ENCODE data around the gene NFATC1.
"Not testable (repeated sequence)": the region's sequence is repeated elsewhere in the genome, so short reads cannot be mapped to it uniquely, and the experiment has no call there.

Gene NFATC1

DNA sequence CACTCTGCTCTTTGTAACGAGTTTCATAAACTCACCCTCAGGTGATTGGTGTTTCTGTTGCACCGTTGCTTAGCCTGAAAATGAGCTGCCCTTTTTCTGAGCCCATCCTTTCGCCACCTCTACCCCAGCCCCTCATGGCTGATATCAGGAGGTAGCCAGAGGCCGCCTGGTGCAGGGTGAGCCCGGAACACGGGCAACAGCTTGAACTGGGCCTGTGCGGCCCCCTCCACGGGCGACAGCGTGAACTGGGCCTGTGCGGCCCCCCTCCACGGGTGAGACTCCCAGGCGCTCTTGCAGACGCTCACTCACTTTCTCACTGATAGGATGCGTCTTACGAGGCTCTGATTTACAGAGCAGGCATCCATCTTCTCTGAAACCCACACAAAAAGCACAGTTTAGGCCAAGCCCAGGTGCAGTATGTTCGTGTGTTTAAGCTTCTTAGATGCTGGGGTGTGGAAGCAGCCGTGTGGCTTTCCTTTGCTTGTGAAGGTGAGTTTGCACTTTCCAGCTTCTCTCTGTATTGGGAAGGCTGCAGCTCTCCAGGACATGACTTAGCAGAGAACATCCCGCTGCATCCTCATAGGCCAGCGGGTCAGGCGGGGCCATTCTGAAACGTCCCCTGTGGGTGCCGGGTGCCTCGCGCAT is 83.5 kb downstream of the NFATC1 start:
- DNase-seq, result no peak

DNA sequence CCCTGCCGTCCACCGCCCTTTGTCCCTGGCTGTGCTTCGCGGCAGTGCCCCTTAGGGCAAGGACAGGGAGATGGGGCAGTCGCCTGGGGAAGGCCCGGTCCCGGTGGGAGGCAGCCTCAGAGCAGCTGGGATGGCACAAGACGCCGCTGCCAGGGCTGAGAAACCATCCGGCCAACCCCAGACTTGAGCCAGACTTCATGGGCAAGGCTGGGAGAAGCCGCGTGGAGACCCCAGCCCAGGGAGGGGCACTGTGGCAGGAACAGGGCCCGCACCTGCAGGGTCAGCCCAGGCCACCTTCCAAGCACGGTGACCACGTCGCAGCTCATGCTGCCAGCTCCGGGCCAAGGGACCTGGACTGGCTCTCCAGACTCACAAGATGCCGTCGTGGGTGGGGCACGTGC is 84.0 kb downstream of the NFATC1 start:
- DNase-seq, result no peak

DNA sequence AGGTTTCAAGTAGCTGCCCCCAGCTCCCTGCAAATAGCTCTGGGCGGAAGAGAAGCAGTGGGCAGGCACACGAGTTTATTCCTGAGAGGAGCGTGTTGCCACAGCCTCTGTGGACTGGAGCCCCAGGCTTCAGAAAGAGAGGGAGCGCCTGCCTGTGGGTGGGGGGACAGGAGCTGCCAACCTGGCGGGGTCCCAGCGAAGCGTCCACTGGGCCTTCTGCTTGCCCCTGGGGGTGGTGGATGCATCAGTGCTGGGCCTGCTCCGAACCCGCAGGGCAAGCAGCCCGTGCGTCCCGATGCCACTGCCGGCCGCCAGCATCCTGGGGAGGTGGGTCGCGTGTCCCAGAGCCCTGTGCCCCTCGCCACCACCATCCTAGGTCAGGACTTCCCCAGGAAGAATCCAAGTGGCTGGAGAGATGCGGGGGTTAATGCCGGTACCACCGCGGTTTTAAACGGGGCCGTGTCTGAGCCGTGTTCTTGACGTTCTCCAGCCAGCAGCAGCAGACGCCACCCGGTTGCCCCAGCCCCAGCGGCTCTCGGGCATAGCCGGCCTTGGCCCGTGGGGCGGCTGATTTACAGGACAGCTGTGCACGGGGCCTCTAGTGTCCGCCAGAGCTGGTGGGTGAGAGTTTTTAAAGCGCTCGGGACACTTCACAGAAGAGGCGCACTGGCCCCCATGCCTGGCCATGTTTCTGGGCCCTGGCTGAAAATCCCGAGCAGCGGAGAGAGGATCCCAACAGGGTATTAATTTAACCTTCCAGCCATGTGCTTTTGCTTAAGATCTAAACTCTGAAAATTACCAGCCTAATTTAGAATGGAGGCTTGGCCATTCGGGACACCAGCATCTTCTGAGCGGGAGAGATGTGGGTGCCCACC is 84.7 kb downstream of the NFATC1 start:
- no peak for DNase-seq

DNA sequence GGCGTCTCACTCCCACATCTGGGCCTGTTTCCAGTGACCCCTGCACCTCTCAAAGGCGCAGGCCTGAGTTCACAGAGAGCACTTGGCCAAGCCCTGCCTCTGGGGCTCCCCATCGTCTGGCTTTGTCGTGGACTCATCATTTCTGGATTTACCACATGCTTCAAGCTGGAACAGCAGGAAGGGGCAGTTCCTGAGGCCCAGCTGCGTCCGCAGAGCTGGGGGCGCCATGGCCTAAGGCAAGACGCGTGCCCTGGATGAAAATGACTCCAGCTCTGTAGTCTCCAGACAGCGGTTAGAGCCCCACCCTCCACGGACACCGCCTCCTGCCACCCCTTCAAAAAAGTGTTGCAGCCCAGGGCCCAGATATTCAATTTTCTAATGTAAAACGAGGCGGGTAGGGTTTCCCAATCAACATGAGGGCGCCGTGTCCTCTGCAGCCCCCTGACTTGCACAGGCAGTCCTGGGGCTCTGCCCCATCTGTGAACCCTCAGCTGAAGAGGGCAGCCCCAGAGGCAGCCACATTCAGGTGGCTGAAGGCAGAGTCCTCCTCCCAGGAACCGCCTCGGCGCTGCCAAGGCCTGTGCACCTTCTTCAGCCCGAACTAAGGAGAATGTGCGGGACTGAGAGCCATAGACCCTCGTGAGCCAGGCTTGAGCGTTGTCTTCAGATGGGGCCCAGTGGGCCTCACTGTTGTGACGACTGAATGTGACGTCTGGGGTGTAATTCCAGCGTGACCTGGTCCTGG is 85.5 kb downstream of the NFATC1 start:
- DNase-seq, result no peak

DNA sequence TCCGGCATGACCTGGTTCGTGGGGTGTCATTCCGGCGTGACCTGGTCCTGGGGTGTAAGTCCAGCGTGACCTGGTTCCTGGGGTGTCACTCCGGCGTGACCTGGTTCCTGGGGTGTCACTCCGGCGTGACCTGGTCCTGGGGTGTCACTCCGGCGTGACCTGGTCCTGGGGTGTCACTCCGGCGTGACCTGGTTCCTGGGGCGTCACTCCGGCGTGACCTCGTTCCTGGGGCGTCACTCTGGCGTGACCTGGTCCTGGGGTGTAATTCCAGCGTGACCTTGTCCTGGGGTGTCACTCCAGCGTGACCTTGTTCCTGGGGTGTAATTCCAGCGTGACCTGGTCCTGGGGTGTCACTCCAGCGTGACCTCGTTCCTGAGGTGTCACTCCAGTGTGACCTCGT is 87.7 kb downstream of the NFATC1 start:
- DNase-seq, result not testable (repeated sequence)

DNA sequence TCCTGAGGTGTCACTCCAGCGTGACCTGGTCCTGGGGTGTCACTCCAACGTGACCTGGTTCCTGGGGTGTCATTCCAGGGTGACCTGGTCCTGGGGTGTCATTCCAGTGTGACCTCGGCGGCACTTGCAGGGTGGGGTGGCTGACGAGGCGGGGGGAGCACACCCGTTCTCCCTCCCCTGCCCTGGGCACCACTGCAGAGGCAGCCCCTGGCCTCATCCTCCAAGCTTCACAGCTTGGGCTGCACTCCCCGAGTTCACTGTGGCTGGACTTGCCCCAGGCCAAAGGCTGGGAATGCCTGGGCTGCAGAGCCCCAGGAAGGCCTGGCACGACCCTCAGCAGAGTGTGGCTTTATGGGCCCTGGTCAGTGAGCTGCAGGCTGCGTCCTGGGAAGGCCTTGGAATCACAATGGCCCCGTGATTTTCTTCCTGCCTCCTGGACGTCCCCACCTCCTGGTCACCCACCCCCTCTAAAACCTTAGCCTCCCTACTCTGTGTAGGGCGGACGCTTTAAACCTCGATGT is 88.3 kb downstream of the NFATC1 start:
- DNase-seq, result no peak

DNA sequence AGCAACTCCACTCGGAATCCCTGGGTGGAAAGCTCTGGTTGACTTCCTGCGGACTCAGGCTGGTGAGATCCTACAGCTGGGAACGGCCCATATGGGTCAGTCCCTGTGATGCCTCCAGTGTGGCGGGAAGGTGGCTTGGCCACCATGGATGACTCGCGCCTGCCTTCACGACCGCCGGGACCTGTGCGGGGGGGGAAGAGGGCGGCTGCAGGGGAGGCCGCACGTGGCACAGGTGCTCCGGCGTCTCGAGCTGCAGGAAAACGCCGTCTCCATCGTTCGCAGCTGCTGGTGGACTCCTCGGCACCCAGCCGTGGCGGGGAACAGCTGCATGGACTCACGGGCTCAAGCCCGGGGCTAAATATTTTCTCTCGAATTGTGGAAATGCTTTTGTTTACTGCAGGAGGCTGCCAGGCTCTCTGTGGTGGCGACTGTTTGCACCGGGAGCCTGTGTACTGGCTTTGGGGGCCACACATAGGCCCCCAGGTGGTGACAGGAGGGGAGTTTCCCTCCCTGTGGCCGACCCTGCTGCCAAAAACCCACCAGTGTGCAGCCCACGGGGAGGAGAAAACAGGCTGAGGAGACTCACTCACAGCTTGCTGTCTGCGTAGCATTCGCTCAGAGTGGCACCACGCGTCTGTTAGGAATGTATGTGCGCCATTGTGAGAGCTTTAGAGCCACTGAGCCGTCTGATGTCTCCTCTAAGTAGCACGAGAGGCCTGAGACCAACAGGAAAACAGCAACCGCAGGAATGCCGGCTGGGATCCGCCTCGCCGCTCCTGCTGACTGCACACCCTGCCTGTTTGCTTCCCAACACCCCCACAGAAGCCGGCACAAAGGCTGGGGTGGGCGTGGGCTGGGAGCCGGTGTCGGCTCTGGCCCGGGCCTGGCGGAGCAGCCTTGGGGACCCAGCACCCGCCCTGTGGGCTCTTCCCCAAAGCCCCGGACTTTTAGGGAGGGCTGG is 89.2 kb downstream of the NFATC1 start:
- DNase-seq, result peak; percentile 49

DNA sequence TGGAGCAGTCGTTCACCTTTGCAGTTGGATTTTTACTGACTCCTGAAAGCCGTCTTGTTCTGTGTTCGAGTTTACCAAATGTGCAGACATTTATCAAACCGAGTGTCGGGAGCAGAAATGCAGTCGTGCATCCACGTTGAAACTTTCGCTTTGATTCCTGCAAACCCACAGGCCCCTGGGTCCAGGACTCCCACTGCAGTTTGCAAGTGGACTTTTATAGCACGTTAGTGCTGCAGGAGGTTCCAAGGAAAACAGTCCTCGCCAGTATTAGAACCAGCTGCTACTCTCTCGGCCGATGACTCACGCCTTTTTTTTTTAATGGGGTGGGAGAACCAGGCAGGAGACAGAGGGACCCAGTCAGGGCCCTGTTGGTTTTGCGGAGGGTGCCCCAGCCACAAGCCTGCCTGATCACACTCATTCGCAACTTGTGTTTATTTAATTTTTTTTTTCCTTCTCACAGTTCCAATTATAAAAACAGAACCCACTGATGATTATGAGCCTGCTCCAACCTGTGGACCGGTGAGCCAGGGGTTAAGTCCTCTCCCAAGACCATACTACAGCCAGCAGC is 90.1 kb downstream of the NFATC1 start:
- DNase-seq, result no peak

DNA sequence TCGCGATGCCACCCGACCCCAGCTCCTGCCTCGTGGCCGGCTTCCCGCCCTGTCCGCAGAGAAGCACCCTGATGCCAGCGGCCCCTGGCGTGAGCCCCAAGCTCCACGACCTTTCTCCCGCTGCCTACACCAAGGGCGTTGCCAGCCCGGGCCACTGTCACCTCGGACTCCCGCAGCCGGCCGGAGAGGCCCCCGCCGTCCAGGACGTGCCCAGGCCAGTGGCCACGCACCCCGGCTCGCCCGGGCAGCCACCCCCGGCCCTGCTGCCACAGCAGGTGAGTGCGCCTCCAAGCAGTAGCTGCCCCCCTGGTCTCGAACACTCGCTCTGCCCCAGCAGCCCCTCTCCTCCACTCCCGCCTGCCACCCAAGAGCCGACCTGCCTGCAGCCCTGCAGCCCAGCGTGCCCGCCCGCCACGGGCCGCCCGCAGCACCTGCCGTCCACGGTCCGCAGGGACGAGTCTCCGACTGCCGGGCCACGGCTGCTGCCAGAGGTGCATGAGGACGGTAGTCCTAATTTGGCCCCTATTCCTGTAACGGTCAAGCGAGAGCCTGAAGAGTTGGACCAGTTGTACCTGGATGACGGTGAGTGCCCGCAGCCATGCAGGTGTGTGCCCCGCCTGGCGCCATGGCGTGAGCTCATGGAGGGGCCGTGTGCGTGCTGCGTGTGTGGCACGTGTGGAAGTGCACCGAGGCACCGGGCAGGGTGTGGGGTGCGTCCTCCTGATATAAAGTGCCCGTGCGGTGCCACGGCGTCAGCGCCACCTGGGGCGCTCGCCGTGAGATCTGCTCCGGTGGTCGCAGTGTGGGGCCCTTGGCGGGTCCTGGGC is 90.8 kb downstream of the NFATC1 start:
- no peak for DNase-seq

DNA sequence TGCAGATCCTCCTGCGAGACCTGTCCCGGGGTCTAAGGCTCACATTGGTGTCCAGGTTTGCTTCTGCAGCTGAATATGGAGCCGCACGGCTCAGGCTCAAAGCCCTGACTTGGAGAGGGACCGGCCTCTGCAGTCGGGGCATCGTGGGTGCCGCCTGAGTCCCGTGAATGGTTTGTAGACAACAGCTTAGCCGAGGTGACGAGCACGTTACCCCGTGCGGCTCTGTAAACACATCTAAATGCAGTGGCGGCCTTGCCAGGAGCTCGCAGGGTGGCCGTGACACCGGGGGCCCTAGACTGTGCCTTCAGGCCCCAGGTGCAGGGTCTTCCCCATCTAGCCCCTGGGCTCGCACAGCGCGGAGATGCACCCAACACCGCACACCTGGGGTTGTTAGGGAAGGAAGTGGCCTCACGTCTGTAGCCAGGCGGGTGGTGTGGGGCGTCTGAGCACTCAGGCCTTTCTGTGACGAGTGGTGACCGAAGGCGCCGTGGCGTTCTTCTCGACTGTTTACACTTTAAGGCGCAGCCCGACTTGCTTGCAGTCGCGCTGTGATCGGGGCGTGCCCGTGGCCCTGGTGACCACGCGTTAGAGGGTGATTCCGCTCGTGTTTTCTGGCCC is 91.6 kb downstream of the NFATC1 start:
- no peak for DNase-seq

DNA sequence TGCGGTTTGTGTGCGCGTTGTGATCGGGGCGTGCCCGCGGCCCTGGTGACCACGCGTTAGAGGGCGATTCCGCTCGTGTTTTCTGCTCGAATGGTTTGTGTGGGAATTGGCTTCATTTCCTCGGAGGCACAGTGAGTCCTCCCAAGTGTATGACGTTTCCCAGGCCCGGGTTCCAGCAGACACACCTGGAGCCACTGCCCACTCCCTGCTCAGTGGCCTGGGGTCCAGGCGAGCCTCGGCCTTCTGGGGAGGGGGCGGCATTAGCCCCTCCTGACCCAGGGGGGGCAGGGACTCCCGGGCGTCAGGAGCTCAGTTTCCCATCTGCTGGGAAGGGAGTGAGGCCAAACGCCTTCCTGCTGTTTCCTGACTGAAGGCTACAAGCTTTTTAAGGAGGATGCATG is 92.1 kb downstream of the NFATC1 start:
- no peak for DNase-seq

DNA sequence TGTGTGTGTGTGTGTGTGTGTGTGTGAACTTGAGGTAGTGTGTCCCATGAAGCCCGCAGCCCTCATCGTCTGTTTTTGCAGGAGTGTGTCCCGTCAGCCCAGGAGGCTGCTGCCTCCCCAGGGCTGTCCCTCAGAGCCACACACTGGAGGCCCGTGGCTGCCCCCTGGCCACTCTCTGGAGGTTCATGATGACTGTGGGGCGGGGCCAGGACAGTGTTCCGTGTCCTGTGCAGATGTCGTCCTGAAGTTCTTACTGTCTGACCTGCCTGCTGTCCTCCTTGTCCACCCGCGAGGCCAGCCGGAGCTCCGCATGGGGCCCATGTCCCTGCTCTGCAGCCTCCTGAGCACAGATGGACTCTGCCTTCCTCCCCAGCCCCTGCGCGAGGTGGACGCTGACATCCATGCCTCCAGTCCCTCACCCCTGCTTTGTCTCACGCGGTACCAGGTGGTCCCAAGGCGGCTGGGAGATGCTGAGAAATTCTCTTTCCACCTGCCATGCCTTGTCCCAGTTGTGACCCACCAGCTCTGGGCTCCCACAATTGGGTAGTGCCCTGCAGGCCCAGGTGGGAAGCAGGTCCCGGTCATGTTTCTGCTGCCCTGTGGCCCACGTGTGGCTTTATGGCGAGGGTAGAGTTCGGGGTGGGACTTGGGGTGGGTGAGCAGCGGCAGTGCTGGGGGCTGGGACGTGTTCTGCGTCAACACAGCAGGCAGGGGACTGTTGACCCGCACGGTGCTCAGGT is 92.8 kb downstream of the NFATC1 start:
- no peak for DNase-seq

DNA sequence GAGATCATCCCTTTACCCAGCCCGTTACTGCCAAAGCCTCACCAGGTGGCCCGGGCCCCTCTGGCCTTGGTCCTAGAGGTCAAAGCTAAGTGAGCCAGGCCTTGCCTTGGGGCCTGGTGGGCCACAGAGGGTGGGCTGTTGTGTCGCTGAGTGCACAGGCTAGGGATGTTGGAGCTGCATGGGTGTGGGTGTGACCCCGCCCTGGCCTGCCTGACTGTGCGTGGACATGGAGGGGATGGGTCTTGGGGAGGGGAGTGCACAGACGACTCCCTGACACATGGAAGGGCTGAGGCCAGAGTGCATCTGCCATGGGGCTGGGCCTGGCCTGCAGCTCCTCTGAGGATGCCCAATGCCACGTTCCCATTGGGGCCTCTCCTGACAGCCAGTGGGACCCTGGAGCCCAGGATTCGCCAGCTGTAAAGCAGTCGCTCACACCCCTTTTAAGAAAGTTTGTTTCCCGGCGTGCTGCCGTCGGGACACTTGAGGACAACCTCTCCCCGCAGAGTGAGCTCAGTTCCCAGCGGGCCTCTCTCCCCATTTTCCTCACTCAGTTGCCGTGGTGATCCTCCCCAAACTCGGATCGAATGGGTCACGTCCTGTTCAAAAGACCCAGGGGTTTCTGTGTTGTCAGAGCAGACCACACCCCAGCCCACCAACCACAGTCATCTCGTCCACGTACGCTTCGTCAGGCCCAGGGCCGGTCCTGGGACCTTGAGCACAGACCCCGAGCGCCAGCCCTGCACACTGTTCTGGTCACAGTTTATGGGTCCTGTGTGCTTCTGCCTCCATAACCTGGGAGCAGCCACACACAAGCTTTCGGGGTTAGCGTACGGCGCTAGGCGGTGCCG is 93.5 kb downstream of the NFATC1 start:
- no peak for DNase-seq

DNA sequence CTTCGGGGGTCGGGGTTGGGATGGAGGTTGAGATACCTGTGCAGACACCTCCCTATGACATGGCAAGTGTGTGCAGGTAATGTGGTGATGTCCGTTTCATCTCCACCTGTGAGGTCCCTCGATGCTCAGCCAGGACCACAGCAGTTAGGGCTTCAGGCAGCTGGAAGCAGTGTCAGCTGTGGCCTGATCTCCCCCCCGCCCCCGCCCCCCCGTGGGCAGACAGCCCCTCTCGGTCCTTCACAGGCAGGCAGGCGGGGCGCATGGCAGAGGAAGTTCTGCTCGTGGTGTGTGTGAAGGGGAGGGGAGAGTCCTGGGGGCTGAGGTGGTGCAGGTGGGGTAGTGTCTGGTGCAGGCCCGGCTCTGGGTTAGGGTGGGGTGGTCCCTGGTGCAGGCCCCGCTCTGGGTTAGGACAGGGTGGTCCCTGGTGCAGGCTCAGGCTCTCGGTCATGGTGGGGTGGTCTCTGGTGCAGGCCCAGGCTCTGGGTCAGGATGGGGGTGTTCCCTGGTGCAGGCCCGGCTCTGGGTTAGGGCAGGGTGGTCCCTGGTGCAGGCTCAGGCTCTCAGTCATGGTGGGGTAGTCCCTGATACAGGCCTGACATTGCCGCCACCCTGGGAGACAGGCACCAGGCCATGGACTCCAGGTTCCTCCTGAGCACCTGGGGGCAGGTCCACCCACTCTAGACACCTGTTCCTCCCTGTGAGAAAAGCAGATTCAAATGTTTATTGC is 94.3 kb downstream of the NFATC1 start:
- no peak for DNase-seq

DNA sequence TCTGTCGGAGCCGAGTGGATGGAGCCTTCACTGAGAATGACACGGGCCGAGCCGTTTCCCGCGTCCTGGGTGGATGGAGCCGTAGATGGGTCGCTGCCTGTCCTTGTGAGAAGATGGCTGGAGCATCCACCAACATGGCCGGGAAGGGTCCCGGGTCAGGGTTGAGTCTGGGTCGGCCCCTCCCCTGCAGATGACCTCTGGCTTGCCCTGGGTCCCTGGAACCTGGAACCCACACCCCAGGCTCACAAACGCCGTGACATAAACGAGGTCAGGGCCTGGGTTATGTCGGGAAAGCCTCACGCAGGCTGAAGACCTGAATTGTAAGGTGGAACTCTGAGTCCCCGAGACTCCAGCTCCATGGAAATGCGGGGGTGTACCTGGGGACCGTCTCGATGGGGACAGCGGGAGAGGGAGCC is 94.9 kb downstream of the NFATC1 start:
- no peak for DNase-seq

DNA sequence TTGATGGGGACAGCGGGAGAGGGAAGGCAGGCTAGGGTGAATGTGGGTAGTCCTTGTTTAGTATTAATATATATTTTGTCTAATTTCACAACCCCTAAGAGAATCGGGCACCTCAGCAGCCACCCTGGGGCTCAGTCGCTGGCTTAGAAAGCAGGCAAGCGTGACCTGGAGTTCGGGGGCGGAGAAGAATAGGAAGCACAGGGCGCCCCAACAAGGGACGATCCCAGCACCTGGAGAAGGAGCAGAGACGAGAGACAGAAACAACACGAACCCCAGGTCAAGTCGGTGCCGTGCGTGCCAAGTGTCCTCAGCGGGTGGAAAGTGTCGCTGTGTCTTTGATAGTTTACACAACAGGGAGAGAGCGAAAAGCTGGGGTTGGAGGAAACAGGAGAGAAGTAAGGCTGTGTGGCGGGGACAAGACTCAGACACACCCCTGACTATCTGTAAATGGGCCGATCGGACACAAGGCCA is 95.4 kb downstream of the NFATC1 start:
- DNase-seq, result no peak

DNA sequence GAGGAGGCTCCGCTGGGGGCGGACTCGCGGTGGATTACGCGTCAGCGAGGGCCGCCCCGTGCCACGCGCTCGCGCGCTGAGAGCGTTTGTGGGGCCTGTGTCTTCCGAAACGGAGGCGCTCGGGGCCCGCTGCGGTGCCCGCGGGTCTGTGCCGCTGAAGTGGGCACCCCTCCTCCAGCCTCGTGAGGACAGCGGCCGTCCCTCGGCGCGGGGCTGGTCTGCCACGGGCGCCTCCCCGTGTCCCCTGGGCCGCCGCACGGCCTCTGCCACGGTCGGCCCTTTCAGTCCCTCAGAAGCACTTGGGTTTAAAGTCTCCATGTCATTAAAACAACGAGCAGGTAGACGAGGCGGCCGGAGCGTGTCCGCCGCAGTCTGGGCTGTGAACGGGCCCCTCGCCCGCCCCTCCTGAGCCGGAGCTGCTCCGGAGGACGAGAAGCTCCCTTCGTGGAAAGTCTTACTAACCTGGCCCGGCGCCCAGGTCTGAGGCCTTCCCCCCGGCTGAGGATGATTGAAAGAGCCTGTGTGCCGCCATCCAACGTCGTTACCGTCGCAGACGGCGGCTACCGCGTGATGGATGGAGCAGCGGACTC is 97.6 kb downstream of the NFATC1 start:
- DNase-seq, result no peak

DNA sequence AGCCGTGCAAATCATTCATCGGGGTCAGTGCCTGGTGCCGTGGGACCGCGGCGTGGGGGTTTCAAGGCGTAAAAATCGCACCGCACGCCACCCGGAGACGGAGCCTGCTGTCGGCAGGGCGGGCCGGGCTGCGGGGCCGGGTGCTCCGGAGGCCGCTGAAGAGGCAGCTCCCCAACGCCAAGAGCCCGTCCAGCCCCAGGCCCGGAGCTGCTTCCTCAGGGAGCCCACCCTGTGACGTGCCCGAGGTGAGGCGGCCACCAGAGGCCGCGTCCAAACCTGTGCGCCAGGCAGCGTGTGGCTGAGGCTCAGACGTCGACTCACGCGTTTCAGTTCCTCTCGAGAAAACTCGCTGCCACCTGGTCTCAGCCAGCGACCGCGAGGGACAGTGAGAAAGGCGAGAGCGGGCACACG is 98.1 kb downstream of the NFATC1 start:
- DNase-seq, result no peak
